NOMO-1 treated with dmso at 0.1 percent for 144 hours (cell line): ENCODE measurements around the gene KIAA0930.

Experiments
- DNase-seq: peaks from one replicate; lab custom pipeline; 2025; ENCODE audit not compliant: unreplicated experiment; lab: John Stamatoyannopoulos, UW

Gene KIAA0930

GRCh38 chr22:45154383-45154782 is 86.3 kb downstream of the KIAA0930 start:
- DNase-seq: no peak

DNA sequence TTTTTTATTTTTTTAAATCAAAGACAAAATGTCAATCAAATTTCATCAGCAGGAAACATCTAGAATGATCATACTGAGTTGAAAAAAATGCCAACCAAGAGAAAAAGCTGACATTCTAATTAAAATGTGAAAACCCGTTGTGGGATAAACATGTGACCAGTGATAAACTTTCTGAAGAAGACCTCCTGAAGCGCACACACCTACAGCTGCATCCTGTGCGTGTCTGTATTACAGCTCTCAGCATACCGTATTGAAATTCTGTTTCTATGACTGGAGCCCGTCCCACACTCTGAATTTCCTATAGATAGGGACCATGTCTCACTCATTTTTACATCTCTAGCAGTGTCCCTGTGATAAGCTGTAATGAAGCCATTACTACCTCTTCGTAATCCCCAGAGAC is 89.2 kb downstream of the KIAA0930 start:
- no peak for DNase-seq

DNA sequence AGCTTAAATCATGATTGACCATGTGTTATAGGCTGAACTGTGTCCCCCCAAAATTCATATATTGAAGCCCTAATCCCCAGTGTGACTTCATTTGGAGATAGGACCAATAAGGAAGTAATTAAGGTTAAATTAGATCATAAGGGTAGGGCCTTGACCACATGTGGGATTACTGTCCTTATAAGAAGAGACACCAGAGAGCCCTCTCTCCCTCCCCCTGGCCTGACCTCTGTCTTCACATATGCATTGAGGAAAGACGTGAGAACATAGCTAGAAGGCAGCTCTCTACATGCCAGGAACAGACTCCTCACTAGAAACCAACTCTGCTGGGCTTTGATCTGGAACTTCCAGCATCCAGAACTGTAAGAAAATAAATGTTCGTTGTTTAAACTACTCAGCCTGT is 90.6 kb downstream of the KIAA0930 start:
- no peak for DNase-seq

- DNase-seq: no peak
Observed at GRCh38 chr22:45149671-45150070, 91.0 kb downstream of the KIAA0930 start.

DNA sequence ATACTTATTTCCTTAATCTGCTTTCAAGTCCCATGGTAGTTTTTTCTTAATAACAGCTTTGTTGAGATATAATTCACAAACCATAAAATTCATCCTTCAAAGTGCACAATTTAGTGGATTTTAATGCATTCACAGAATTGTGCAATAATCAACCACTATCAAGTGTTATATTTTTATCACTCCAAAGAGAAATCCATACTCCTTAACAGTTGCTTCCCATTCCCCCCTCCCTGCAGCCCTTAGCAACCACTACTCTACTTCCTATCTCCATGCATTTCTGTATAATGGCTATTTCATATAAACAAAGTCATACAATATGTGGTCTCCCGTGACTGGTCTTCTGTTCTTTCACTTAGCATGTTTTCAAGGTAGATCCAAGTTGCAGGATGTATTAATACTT is 95.8 kb downstream of the KIAA0930 start:
- DNase-seq: no peak

GRCh38 chr22:45142376-45142775 is 98.3 kb downstream of the KIAA0930 start:
- no peak for DNase-seq
